ENCODE results near the gene ALAS2.
"Not testable (repeated sequence)": the region's sequence is repeated elsewhere in the genome, so short reads cannot be mapped to it uniquely, and the experiment has no call there.

ALAS2 gene

GRCh38 chrX:55030271-55031205 is at the start of gene ALAS2:
ALAS2 (minus strand) TSS chrX:55030977; CDS start chrX:55026000, 4,977 bp downstream.
- DNase-seq (ENCODE audit: low spot score): no peak
- in situ Hi-C loops (cut with MboI; ENCODE audit: low sequenced_read_pairs, unreplicated experiment): loop anchor here (25.0 kb wide), 1 partner anchor 93 kb away; no protein-coding TSS in a partner anchor
- no peak for TF ChIP-seq CTCF (IDR thresholded peaks at IDR 0.05; ENCODE audit: borderline replicate concordance, control extremely low read depth, extremely low read depth, insufficient read depth, missing control alignments)

- in situ Hi-C loops (cut with MboI; ENCODE audit: low sequenced_read_pairs, unreplicated experiment): no loop called here
Observed at GRCh38 chrX:55074851-55075467, 44.2 kb upstream of the ALAS2 start, which contains the start of gene PAGE2B. PAGE2B (plus strand) TSS chrX:55075030; CDS start chrX:55076042, 1,012 bp downstream.

GRCh38 chrX:55072286-55072685 is 41.5 kb upstream of the ALAS2 start:
- in situ Hi-C loops (cut with MboI; ENCODE audit: low sequenced_read_pairs, unreplicated experiment): no loop called here
- DNase-seq (ENCODE audit: low spot score): no peak
- no peak for TF ChIP-seq CTCF (IDR thresholded peaks at IDR 0.05; ENCODE audit: borderline replicate concordance, control extremely low read depth, extremely low read depth, insufficient read depth, missing control alignments)

More at GRCh38 chrX:55074851-55075467, 44.2 kb upstream of the ALAS2 start, which contains the start of gene PAGE2B:
- TF ChIP-seq CTCF (IDR thresholded peaks at IDR 0.05; ENCODE audit: borderline replicate concordance, control extremely low read depth, extremely low read depth, insufficient read depth, missing control alignments): no peak
- no peak for DNase-seq (ENCODE audit: low spot score)

- in situ Hi-C loops (cut with MboI; ENCODE audit: low sequenced_read_pairs, unreplicated experiment); DNase-seq (ENCODE audit: low spot score): not testable (repeated sequence)
Observed at GRCh38 chrX:55067180-55067579, 36.4 kb upstream of the ALAS2 start.

- TF ChIP-seq CTCF (IDR thresholded peaks at IDR 0.05; ENCODE audit: borderline replicate concordance, control extremely low read depth, extremely low read depth, insufficient read depth, missing control alignments): peak; percentile 55
- peak; percentile 30 for DNase-seq (ENCODE audit: low spot score)
- in situ Hi-C loops (cut with MboI; ENCODE audit: low sequenced_read_pairs, unreplicated experiment): no loop called here
Observed at GRCh38 chrX:55057675-55058249, 27.0 kb upstream of the ALAS2 start.

- TF ChIP-seq CTCF (IDR thresholded peaks at IDR 0.05; ENCODE audit: borderline replicate concordance, control extremely low read depth, extremely low read depth, insufficient read depth, missing control alignments): no peak
- in situ Hi-C loops (cut with MboI; ENCODE audit: low sequenced_read_pairs, unreplicated experiment): no loop called here
Observed at GRCh38 chrX:55056820-55057674, 26.3 kb upstream of the ALAS2 start.

GRCh38 chrX:55050599-55050998 is 19.8 kb upstream of the ALAS2 start:
- in situ Hi-C loops (cut with MboI; ENCODE audit: low sequenced_read_pairs, unreplicated experiment): not testable (repeated sequence)

More at GRCh38 chrX:55056820-55057674, 26.3 kb upstream of the ALAS2 start:
- no peak for DNase-seq (ENCODE audit: low spot score)

More at GRCh38 chrX:55050599-55050998, 19.8 kb upstream of the ALAS2 start:
- DNase-seq (ENCODE audit: low spot score): not testable (repeated sequence)

All from GM13976 (cell line).